ENCODE data around the gene GTPBP4.
"Not testable (repeated sequence)": the region's sequence is repeated elsewhere in the genome, so short reads cannot be mapped to it uniquely, and the experiment has no call there.

The GTPBP4 gene

DNA sequence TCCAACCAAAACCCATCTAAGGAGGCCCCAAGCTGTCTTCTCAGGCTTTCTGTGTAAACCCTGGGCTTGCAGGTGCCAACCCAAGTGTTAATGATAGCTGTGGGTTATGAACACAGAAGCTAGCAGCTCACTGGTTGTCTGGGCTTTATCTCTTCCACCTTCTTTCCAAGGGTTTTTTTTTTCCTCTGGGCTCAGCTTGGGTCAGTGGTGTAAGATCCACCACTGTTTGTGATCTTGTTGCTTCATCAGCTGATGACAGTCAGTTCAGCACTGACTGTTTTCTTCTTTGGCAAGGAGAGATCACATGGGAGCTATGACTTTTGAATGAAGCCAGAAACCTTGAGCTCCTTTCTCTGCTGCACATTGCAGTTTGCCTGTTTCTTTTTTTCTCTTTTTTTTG lies 4.6 kb downstream of the GTPBP4 start:
- no peak for DNase-seq

GRCh38 chr10:994836-995558 lies 6.8 kb downstream of the GTPBP4 start:
- no peak for DNase-seq

DNA sequence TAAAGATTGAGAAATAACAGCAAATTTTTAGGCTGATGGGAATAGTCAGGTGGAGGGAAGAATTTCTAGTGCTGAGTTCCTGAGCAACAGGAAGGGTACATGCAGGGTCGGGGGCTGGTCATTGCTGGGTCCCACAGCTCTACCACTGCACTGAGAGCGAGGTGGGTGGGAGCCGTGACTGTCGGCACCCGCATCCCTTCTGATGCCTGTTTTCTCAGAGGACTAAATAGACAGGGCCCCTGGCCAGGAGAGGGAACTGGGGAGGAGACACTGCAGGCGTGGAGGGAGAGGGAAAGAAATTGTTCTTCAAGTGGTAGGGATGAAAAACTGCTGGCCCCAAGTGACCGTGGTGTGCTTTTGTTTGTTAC lies 7.3 kb downstream of the GTPBP4 start:
- DNase-seq: no peak

DNA sequence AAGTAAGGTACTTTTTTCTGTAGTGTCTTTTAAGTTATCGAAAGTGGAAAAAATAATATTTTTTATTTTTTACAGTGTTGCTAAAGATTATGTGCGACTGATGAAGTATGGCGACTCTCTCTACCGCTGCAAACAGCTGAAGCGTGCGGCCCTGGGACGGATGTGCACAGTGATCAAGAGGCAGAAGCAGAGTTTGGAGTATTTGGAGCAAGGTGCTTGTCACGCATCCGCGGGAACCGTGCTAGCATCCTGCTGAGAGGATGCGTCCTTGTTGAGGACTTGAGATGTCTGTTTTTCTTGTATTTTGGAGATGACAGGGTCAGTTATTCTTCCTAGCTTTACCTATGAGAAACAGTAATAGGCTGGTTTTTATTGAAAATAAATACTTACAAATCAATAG lies 7.8 kb downstream of the GTPBP4 start:
- no peak for DNase-seq

GRCh38 chr10:997266-998022 lies 9.2 kb downstream of the GTPBP4 start:
- DNase-seq: no peak

DNA sequence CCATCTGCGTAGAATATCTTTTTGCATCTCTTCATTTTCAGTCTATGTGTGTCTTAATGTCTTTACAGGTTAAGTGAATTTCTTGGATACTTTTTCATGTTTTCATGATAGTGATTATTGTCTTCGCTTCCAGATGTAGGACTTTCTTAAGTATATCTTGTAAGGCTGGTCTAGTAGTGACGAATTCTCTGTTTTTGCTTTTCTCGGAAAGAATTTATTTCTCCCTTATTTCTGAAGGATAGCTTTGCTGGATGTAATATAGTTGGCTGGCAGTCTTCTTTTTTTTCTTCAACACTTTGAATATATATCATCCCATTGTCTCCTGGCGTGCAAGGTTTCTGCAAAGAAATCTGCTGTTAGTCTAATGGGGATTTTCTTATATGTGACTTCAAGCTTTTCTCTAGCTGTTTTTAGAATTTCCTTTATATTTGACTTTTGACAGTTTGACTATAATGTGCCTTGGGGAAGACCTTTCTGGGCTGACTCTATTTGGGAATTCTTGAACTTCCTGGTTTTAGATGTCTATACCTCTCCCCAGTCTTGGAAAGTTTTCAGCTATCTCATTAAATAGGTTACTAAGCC lies 14.3 kb downstream of the GTPBP4 start:
- DNase-seq: no peak

DNA sequence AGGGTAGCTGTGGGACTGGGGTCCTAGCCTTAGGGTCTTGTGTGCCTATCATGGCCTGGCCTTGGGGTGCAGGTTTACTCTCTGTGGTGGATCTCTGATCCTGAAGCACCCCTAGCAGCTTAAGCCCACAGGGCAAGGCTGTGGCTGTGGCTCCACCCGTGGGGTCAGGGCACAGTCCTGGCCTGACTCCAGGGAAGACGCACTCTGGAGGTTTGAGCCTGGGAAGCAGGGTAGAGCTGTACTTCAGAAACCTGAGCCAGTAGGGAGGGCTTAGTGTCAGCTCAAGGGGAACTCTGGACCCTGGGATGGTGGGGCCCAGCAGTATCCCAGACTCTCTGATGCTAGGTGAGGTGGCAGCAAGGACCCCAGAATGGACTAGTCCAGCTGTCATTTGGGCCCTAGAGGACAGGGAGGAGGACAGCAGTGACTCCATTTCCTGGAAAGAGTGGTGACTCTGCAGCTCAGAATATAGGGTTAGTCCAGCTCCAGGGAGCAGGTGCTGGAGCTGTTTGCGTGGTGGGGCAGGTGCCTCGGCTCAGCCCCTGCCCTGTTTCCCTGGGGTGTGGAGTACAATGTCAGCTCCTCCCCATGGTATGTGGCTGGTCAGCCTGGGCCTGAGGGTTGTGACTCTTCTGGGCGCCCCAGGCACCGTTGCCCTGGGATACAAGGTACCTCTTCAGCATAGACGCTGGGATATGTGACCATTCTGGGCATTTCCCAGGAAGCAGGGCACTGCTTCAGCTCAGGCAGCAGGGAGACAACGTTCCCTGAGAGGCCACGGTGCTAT lies 15.8 kb downstream of the GTPBP4 start:
- no peak for DNase-seq

DNA sequence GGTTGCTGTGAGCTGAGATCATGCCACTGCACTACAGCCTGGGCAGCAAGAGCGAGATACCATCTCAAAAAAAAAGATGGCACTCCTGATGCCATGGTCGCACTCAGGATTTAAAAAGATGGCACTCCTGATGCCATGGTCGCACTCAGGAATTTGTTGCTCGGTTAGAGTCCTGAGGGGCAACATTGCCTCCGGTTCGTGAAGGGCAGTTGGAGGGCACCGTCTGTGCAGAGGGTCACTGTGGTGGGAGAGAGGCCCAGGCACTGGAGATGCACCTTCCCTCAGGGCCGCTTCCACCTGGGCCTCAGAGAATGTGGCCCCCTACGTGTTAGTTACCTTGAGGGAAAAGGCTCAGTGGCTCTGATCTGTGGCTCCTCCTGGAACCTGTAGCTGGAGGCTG lies 18.3 kb downstream of the GTPBP4 start:
- DNase-seq: no peak

GRCh38 chr10:1007583-1007982 lies 19.3 kb downstream of the GTPBP4 start:
- DNase-seq: no peak

DNA sequence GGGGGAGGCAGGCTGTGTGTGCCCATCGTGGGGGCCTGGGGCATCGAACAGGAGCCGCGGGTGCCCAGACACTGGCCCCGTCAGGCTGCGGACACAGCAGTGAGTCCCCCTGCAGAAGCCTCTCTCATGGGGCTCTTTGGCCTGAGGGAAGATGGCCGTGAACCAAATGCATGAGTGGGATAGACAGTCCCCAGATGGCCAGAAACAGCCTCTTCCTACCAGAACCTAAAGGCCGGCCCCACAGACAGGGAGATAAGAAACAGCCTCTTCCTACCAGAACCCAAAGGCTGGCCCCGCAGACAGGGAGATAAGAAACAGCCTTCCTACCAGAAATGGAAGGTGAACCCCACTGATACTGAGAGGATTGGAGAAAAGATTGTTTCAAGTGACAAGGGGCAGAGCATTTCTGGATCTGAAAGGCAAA lies 20.8 kb downstream of the GTPBP4 start:
- DNase-seq: no peak

DNA sequence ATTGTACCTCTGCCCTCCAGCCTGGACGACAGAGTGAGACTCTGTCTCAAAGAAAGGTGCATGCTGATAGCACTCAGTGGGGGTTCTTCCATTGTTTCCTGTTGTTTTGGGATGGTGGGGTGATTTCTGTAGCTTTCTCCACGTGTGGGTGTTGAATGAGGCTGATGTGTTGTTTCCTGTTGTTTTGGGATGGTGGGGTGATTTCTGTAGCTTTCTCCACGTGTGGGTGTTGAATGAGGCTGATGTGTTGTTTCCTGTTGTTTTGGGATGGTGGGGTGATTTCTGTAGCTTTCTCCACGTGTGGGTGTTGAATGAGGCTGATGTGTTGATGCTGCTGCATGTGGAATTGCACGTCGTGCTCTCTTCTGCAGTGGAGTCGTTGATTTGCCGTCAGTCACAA lies 21.7 kb downstream of the GTPBP4 start:
- not testable (repeated sequence) for DNase-seq

DNA sequence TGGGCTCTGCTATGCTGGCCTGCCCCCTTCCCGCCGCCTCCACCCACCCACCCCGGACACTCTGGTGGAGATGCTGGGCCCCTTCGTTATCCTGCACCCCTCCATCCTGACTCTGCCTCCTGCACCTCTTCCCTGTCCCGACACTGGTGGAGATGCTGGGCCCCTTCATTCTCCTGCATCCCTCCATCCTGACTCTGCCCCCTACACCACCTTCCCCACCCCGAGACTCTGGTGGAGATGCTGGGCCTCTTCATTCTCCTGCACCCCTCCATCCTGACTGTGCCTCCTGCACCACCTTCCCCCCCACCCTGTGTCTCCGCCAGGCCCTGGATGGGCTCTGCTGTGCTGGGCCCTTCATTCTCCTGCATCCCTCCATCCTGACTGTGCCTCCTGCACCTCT lies 22.5 kb downstream of the GTPBP4 start:
- DNase-seq: no peak

DNA sequence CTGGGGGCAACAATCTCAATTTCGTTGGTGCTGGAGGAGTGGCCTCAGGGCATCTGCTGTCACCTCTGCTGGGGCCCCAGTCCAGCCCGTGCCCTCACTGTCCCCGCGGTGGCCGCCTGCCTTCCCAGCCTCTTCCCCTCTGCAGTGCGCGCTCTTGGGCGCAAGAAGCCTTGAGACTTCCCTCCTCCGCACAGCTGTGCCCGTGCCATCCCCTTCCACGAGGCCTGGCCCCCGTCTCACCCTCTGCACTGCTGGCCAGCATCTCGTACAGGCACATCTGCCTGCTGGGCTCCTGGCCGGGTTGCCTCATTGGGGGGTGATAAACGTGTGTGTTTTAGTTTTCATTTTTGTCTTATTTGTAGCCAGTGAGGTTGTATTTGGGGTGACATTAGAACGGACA lies 23.5 kb downstream of the GTPBP4 start:
- no peak for DNase-seq

GRCh38 chr10:1015688-1016087 lies 27.5 kb downstream of the GTPBP4 start:
- DNase-seq: no peak

DNA sequence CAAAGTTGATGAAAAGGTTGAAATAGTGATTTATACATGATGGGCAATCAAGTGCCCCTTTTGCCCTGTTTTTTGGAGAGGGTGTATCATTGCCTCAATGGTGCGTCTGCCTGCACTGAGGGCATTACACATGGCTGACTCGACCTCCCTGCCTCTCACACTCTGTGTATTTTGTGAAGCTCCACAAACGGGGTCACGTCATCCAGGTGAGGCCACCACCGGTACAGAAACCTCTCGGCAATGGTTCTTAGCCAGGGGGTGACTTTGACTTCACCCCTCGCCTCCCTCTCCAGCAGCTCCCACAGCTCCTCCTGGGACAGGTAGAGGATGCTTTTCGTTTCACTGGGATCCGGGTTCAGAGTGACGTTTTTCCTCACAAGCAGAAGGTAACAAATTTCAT lies 31.1 kb downstream of the GTPBP4 start:
- no peak for DNase-seq

GRCh38 chr10:1020460-1020859 lies 32.2 kb downstream of the GTPBP4 start:
- no peak for DNase-seq

DNA sequence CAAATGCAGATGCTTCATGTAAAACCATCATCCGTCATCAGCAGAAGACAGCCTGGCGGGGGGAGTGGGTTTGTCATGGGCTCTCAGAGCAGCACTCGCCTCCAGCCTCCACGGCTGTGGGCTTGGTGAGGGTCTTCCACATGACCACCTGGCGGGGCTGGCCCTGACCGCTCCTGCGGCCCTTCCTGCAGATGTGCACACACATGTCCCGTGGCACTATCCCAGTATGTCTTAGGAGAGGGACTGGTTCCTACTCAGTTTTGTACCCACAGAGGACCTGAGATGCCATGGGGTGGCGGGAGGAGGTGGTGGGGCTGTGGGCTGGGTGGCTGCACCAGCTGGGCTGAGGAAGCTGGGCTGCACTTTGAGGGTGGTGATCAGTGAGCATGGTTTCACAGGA lies 32.7 kb downstream of the GTPBP4 start:
- no peak for DNase-seq

DNA sequence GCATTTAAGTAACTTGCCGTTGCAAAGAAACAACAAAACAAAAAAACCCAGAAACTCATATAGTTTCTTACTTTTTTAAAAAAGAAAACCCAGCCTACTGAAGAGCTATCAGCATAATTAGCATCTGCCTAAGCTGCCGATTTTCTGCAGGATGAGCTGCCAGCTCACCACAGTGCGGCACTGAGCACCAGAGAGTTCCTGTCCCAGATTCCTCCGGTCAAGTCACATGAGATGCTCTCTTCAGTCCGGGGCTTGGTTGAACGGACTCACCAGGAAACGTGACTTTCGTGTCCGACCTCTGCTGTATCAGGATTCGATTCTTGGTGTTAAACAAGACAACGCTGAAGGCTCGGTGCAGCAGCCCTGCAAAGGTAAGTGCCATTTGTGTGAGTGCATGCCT lies 34.2 kb downstream of the GTPBP4 start:
- DNase-seq: no peak

DNA sequence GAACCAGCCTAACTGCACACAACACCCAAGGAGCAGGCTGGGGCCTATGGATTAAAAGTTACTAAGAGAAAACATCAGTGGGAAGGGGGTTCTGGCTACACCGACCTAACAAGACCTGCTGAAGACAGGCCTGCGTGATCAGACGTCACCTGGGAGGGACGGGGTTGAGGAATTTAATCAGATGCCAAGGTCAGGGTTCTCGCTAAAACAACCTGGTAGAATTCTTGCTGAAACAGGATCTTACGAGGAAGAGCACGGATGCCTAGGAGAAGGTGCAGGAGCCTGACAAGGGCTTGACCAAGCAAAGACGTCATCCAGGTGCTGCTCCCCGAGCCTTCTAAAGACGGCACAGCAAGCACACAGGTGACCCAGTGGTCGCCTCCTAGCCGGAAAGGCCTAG lies 35.9 kb downstream of the GTPBP4 start:
- no peak for DNase-seq

DNA sequence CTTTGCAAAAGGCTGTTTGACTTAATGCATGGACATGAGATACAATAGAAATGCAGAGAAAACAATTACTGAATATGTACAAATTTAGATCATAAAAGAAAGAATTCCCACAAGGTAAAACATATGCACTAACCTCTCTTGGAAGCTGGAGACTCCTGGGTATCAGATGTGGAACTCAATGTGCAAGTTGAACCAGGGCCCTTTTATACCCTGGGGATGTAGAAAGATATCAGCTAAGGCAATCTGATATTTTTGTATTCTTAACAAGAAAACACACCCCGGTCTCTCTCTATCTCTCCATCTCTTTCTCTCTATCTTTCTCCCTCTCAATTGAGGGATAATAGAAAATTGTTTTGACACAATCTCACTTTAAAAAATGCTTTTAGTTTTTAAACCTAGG lies 37.4 kb downstream of the GTPBP4 start, which contains the start of gene IDI2:
TSS of gene IDI2 (minus strand) at position 177 of the 400 bp plus-strand sequence. CDS start 1,136 bp downstream, outside the sequence.
- DNase-seq: no peak

GRCh38 chr10:1026578-1026977 lies 38.3 kb downstream of the GTPBP4 start:
- DNase-seq: no peak

GRCh38 chr10:1029838-1030237 lies 41.6 kb downstream of the GTPBP4 start:
- no peak for DNase-seq

DNA sequence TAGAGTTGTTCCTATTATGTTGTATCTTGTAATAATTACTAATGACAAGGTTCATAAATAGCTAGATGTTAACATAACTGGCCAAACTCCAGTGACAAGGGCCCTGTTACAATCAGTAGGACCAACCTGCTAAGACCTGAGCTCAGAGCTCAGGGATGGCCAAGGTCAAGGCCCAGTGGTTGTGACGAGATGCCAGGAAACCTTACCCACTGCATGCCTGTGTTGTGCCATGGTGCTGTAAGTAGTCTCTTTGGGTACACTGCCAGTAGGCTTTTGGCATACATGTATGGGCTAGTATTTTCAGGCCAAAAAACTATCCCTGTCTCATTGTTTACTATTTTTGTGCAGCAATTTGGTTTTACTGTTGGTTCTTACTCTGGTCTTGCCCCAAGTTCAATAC lies 45.4 kb downstream of the GTPBP4 start:
- no peak for DNase-seq
